ENCODE results near the gene RELL1. TPM values are rescaled to one million over a fixed set of nuclear protein-coding genes. Genes with fewer than 3 reads are reported as not detected.

Gene RELL1
- polyA plus RNA-seq, 1 donor from 2014 or later: 0.47 TPM

DNA sequence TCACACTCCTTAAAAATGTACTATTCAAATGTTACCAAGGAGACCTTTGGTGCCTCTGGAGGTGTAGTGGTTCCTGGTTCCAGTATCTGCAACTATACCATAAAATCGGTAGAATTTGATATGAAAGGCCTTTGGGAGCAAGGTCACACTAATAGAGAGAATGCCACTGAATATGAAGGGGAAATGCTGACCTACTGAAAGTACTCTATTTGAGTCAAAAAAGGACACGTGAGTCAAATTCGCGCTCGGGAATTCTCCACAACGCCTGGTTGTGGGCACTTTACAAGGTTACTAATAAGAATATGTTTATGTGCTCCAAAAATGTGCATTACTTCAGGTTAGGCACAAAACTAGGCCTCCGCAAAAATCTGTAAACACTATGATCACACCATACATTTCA lies 39.5 kb upstream of the RELL1 start:
- H3K4me3 ChIP-seq (ENCODE audit: low read length): no peak overlapping the region
- H3K4me2 ChIP-seq (ENCODE audit: low read length): no peak overlapping the region
- H2AFZ ChIP-seq (ENCODE audit: low read depth, low read length): no peak overlapping the region
- no peaks in the 10 kb centered on the region for H4K20me1 ChIP-seq (ENCODE audit: insufficient read depth)
- no peaks in the 10 kb centered on the region for H3K79me2 ChIP-seq (replicated peaks; ENCODE audit: insufficient read depth, low read length)
- H3K9ac ChIP-seq (ENCODE audit: low read length): no peak overlapping the region
- no peak overlapping the region for H3K27ac ChIP-seq (ENCODE audit: low read length)
- no peak for TF ChIP-seq EP300 (conservative IDR thresholded peaks at IDR 0.05; ENCODE audit: poor library complexity, severe bottlenecking)
- TF ChIP-seq POLR2AphosphoS5 (IDR thresholded peaks at IDR 0.05): no peak
- no peak for TF ChIP-seq EZH2 (IDR thresholded peaks at IDR 0.05; ENCODE audit: borderline replicate concordance, insufficient read depth, low read length, poor library complexity, severe bottlenecking)
- TF ChIP-seq, protein P1, sequence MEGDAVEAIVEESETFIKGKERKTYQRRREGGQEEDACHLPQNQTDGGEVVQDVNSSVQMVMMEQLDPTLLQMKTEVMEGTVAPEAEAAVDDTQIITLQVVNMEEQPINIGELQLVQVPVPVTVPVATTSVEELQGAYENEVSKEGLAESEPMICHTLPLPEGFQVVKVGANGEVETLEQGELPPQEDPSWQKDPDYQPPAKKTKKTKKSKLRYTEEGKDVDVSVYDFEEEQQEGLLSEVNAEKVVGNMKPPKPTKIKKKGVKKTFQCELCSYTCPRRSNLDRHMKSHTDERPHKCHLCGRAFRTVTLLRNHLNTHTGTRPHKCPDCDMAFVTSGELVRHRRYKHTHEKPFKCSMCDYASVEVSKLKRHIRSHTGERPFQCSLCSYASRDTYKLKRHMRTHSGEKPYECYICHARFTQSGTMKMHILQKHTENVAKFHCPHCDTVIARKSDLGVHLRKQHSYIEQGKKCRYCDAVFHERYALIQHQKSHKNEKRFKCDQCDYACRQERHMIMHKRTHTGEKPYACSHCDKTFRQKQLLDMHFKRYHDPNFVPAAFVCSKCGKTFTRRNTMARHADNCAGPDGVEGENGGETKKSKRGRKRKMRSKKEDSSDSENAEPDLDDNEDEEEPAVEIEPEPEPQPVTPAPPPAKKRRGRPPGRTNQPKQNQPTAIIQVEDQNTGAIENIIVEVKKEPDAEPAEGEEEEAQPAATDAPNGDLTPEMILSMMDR (IDR thresholded peaks at IDR 0.05; ENCODE audit: poor library complexity, severe bottlenecking): no peak
- TF ChIP-seq SMC3 (conservative IDR thresholded peaks at IDR 0.05; ENCODE audit: poor library complexity): no peak
- no peak for TF ChIP-seq RAD21 (conservative IDR thresholded peaks at IDR 0.05)
- no peak for TF ChIP-seq MXI1 (conservative IDR thresholded peaks at IDR 0.05; ENCODE audit: poor library complexity, severe bottlenecking)
- TF ChIP-seq TAF1 (IDR thresholded peaks at IDR 0.05; ENCODE audit: low read depth): no peak
- TF ChIP-seq, protein P2, sequence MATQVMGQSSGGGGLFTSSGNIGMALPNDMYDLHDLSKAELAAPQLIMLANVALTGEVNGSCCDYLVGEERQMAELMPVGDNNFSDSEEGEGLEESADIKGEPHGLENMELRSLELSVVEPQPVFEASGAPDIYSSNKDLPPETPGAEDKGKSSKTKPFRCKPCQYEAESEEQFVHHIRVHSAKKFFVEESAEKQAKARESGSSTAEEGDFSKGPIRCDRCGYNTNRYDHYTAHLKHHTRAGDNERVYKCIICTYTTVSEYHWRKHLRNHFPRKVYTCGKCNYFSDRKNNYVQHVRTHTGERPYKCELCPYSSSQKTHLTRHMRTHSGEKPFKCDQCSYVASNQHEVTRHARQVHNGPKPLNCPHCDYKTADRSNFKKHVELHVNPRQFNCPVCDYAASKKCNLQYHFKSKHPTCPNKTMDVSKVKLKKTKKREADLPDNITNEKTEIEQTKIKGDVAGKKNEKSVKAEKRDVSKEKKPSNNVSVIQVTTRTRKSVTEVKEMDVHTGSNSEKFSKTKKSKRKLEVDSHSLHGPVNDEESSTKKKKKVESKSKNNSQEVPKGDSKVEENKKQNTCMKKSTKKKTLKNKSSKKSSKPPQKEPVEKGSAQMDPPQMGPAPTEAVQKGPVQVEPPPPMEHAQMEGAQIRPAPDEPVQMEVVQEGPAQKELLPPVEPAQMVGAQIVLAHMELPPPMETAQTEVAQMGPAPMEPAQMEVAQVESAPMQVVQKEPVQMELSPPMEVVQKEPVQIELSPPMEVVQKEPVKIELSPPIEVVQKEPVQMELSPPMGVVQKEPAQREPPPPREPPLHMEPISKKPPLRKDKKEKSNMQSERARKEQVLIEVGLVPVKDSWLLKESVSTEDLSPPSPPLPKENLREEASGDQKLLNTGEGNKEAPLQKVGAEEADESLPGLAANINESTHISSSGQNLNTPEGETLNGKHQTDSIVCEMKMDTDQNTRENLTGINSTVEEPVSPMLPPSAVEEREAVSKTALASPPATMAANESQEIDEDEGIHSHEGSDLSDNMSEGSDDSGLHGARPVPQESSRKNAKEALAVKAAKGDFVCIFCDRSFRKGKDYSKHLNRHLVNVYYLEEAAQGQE (IDR thresholded peaks at IDR 0.05; ENCODE audit: borderline replicate concordance): no peak
- H3K36me3 ChIP-seq (ENCODE audit: insufficient read depth, low read length): no peaks in the 10 kb centered on the region
- no peaks in the 10 kb centered on the region for H3F3A ChIP-seq (ENCODE audit: insufficient read depth, low read length, poor library complexity, severe bottlenecking)
- H3K9me3 ChIP-seq (ENCODE audit: low read length): no peaks in the 10 kb centered on the region
- no peaks in the 10 kb centered on the region for H3K9me2 ChIP-seq (ENCODE audit: insufficient read depth, low read length)
- H3K27me3 ChIP-seq (ENCODE audit: insufficient read depth, low read depth, low read length): no peaks in the 10 kb centered on the region

GRCh38 chr4:37723067-37723466 lies 36.9 kb upstream of the RELL1 start:
- Histone ChIP-seq H3K9ac (ENCODE audit: low read length) (no peak overlapping the region), H3K27me3 (ENCODE audit: insufficient read depth, low read depth, low read length) (no peaks in the 10 kb centered on the region), H3K4me3 (ENCODE audit: low read length) (no peak overlapping the region), H3K9me2 (ENCODE audit: insufficient read depth, low read length) (no peaks in the 10 kb centered on the region), H4K20me1 (ENCODE audit: insufficient read depth) (no peaks in the 10 kb centered on the region), H3K4me2 (ENCODE audit: low read length) (no peak overlapping the region), H2AFZ (ENCODE audit: low read depth, low read length) (no peak overlapping the region), H3K27ac (ENCODE audit: low read length) (no peak overlapping the region), H3F3A (ENCODE audit: insufficient read depth, low read length, poor library complexity, severe bottlenecking) (no peaks in the 10 kb centered on the region), H3K9me3 (ENCODE audit: low read length) (no peaks in the 10 kb centered on the region), H3K36me3 (ENCODE audit: insufficient read depth, low read length) (no peaks in the 10 kb centered on the region), H3K79me2 (replicated peaks; ENCODE audit: insufficient read depth, low read length) (no peaks in the 10 kb centered on the region)
- TF ChIP-seq EP300 (conservative IDR thresholded peaks at IDR 0.05; ENCODE audit: poor library complexity, severe bottlenecking) (no peak), SMC3 (conservative IDR thresholded peaks at IDR 0.05; ENCODE audit: poor library complexity) (no peak), RAD21 (conservative IDR thresholded peaks at IDR 0.05) (no peak), EZH2 (IDR thresholded peaks at IDR 0.05; ENCODE audit: borderline replicate concordance, insufficient read depth, low read length, poor library complexity, severe bottlenecking) (no peak), MXI1 (conservative IDR thresholded peaks at IDR 0.05; ENCODE audit: poor library complexity, severe bottlenecking) (no peak), POLR2AphosphoS5 (IDR thresholded peaks at IDR 0.05) (no peak)
- TF ChIP-seq, protein P2 (IDR thresholded peaks at IDR 0.05; ENCODE audit: borderline replicate concordance): no peak
- TF ChIP-seq, protein P1 (IDR thresholded peaks at IDR 0.05; ENCODE audit: poor library complexity, severe bottlenecking): no peak

Data from neural cell (in vitro differentiated cells).